SK-N-SH (cell line): ENCODE data around the gene HSPA1L. TPM values are rescaled to one million over a fixed set of nuclear protein-coding genes. Genes with fewer than 3 reads are reported as not detected.

ENCODE experiments used
- CTCF ChIA-PET: fragments of 300-600, 350-600 bp; formaldehyde crosslinking; extraction: SDS; loops from one replicate; lab custom pipeline; 2021; lab: Yijun Ruan, JAX
- POLR2A ChIA-PET: fragments of 350-600 bp; sonication (Branson Sonifier 250); formaldehyde crosslinking; extraction: SDS; loops from one replicate; lab custom pipeline; 2020; ENCODE audit warnings: antibody characterized with exemption, inconsistent platforms; lab: Yijun Ruan, JAX
- DNase-seq: peaks from one replicate; pipeline ENCODE4 v3.0.0; 2012
- H2AFZ ChIP-seq: fragments of 200-600 bp; sonication (generic); 2 replicates; pipeline ENCODE4 v1.8.1; 2016; ENCODE audit warnings: antibody characterized with exemption, mild to moderate bottlenecking, low read depth
- H3F3A ChIP-seq: fragments of 200-600 bp; sonication (generic); replicated peaks from 2 replicates; pipeline ENCODE3; 2016; ENCODE audit warnings: antibody characterized with exemption, mild to moderate bottlenecking; ENCODE audit not compliant: insufficient read depth
- H3K27ac ChIP-seq, 2 experiments: fragments of 200-500 bp in 1 of 2; fragments of 200-600 bp in 1 of 2; sonication (Bioruptor generic) in 1 of 2; sonication (generic), shearing (Covaris generic) in 1 of 2; 2 replicates each; pipeline versions ENCODE4 v1.5.1 to v1.6.1; 2014 to 2016; ENCODE audit warnings: low read depth in 2 of 2, inconsistent platforms in 1 of 2, low read length in 1 of 2, mild to moderate bottlenecking in 1 of 2, mixed read lengths in 1 of 2
- H3K27me3 ChIP-seq: fragments of 200-600 bp; sonication (generic), shearing (Covaris generic); 2 replicates; pipeline ENCODE4 v1.6.1; 2016; ENCODE audit warnings: mixed run types; ENCODE audit not compliant: insufficient read depth
- H3K36me3 ChIP-seq, 2 experiments: fragments of 200-500 bp in 1 of 2; fragments of 200-600 bp in 1 of 2; sonication (Bioruptor generic) in 1 of 2; sonication (generic) in 1 of 2; replicated peaks in 1 of 2; 2 replicates each; pipeline versions ENCODE3 to v1.5.1; 2014 to 2016; ENCODE audit warnings: low read length in 1 of 2, mild to moderate bottlenecking in 1 of 2; ENCODE audit not compliant: insufficient read depth in 2 of 2, control insufficient read depth in 1 of 2
- H3K4me1 ChIP-seq, 2 experiments: fragments of 200-500 bp in 1 of 2; fragments of 200-600 bp in 1 of 2; sonication (Bioruptor generic) in 1 of 2; sonication (generic), shearing (Covaris generic) in 1 of 2; 2 replicates each; pipeline versions ENCODE4 v1.5.1 to v1.6.1; 2014 to 2016; ENCODE audit warnings: low read depth in 1 of 2, low read length in 1 of 2, mixed run types in 1 of 2; ENCODE audit not compliant: insufficient read depth in 2 of 2, control insufficient read depth in 1 of 2
- H3K4me2 ChIP-seq: fragments of 200-600 bp; sonication (generic), shearing (Covaris generic); 2 replicates; pipeline ENCODE4 v1.6.1; 2017; ENCODE audit warnings: mixed run types
- H3K4me3 ChIP-seq, 2 experiments: fragments of 200-500 bp in 1 of 2; fragments of 200-600 bp in 1 of 2; sonication (Bioruptor generic) in 1 of 2; sonication (generic), shearing (Covaris generic) in 1 of 2; 2 replicates each; pipeline versions ENCODE4 v1.5.1 to v1.8.1; 2014 to 2016; ENCODE audit warnings: low read depth in 2 of 2, inconsistent platforms in 1 of 2, low read length in 1 of 2, mild to moderate bottlenecking in 1 of 2, mixed read lengths in 1 of 2, moderate library complexity in 1 of 2
- H3K79me2 ChIP-seq: fragments of 200-600 bp; sonication (generic); 2 replicates; pipeline ENCODE4 v1.8.1; 2017; ENCODE audit warnings: mild to moderate bottlenecking; ENCODE audit not compliant: insufficient read depth
- H3K9ac ChIP-seq: fragments of 200-600 bp; sonication (generic); 2 replicates; pipeline ENCODE4 v1.6.1; 2017; ENCODE audit warnings: mixed run types
- H3K9me2 ChIP-seq: fragments of 200-600 bp; sonication (generic); 2 replicates; pipeline ENCODE4 v1.6.1; 2017; ENCODE audit warnings: mixed run types
- H3K9me3 ChIP-seq: fragments of 200-600 bp; sonication (generic); 2 replicates; pipeline ENCODE4 v1.6.1; 2017; ENCODE audit warnings: mixed run types, mild to moderate bottlenecking, moderate library complexity
- H4K20me1 ChIP-seq: fragments of 200-600 bp; sonication (generic); 2 replicates; pipeline ENCODE4 v1.6.1; 2017; ENCODE audit warnings: mild to moderate bottlenecking, mixed run types; ENCODE audit not compliant: insufficient read depth
- CHD2 ChIP-seq: fragments of 150-350 bp; IDR thresholded peaks from 2 replicates; pipeline ENCODE4 v1.6.1; 2018; ENCODE audit warnings: low read length; ENCODE audit not compliant: partially characterized antibody
- CTCF ChIP-seq: fragments of 200-600 bp; sonication (generic); IDR thresholded peaks from 2 replicates; pipeline ENCODE4 v1.6.1; 2017; ENCODE audit warnings: antibody characterized with exemption, mild to moderate bottlenecking, moderate library complexity
- ELF1 ChIP-seq: IDR thresholded peaks from 2 replicates; pipeline ENCODE4 v1.4.0; 2012
- EZH2phosphoT487 ChIP-seq: fragments of 200-600 bp; sonication (generic); IDR thresholded peaks from 2 replicates; pipeline ENCODE4 v1.6.1; 2017; ENCODE audit warnings: low read depth, mixed run types, mild to moderate bottlenecking, antibody characterized with exemption, moderate library complexity, borderline replicate concordance
- FOSL2 ChIP-seq: IDR thresholded peaks from 2 replicates; pipeline ENCODE4 v1.4.0; 2012; ENCODE audit warnings: low read depth, mild to moderate bottlenecking, moderate library complexity, borderline replicate concordance
- FOXJ3 ChIP-seq: sonication (generic); formaldehyde crosslinking; IDR thresholded peaks from 2 replicates; pipeline ENCODE4 v1.5.1; 2020; ENCODE audit warnings: mild to moderate bottlenecking, missing genetic modification reagents
- GABPA ChIP-seq: IDR thresholded peaks from 2 replicates; pipeline ENCODE4 v1.4.0; 2012; ENCODE audit warnings: low read depth, mild to moderate bottlenecking
- GATA2 ChIP-seq: sonication (generic); formaldehyde crosslinking; IDR thresholded peaks from 2 replicates; pipeline ENCODE4 v1.5.0; 2020; ENCODE audit warnings: mild to moderate bottlenecking, missing genetic modification reagents
- MAX ChIP-seq: IDR thresholded peaks from 2 replicates; pipeline ENCODE4 v1.4.0; 2012; ENCODE audit warnings: low read depth
- MXI1 ChIP-seq: IDR thresholded peaks from 2 replicates; pipeline ENCODE4 v1.6.1; 2012; ENCODE audit warnings: mild to moderate bottlenecking, low read depth, low read length, improper control_type of control experiment
- NFIC ChIP-seq: IDR thresholded peaks from 2 replicates; pipeline ENCODE4 v1.4.0; 2012; ENCODE audit warnings: borderline replicate concordance
- PBX3 ChIP-seq: IDR thresholded peaks from 2 replicates; pipeline ENCODE4; 2012
- POLR2AphosphoS5 ChIP-seq: IDR thresholded peaks from 2 replicates; pipeline ENCODE4 v1.6.1; 2012; ENCODE audit warnings: low read depth, low read length
- RAD21 ChIP-seq: IDR thresholded peaks from 2 replicates; pipeline ENCODE4 v1.6.1; 2012; ENCODE audit warnings: mild to moderate bottlenecking, low read length
- REST ChIP-seq: IDR thresholded peaks from 2 replicates; pipeline ENCODE4 v1.6.1; 2012; ENCODE audit warnings: mild to moderate bottlenecking, low read depth, low read length, moderate library complexity
- RFX5 ChIP-seq: IDR thresholded peaks from 2 replicates; pipeline ENCODE4 v1.6.1; 2012; ENCODE audit warnings: mild to moderate bottlenecking, improper control_type of control experiment, low read length
- RXRA ChIP-seq: IDR thresholded peaks from 2 replicates; pipeline ENCODE4 v1.4.0; 2012; ENCODE audit warnings: low read depth, mild to moderate bottlenecking, borderline replicate concordance
- SIN3A ChIP-seq: IDR thresholded peaks from 2 replicates; pipeline ENCODE4 v1.6.1; 2012; ENCODE audit warnings: low read depth, mild to moderate bottlenecking, low read length, moderate library complexity, borderline replicate concordance
- SMC3 ChIP-seq: IDR thresholded peaks from 2 replicates; pipeline ENCODE4 v1.6.1; 2012; ENCODE audit warnings: low read depth, low read length, improper control_type of control experiment
- TAF1 ChIP-seq: IDR thresholded peaks from 2 replicates; pipeline ENCODE4 v1.6.1; 2012; ENCODE audit warnings: low read depth, mild to moderate bottlenecking, low read length, moderate library complexity, borderline replicate concordance
- TCF12 ChIP-seq: IDR thresholded peaks from 2 replicates; pipeline ENCODE4 v1.4.0; 2012
- USF2 ChIP-seq: fragments of 150-350 bp; IDR thresholded peaks from 2 replicates; pipeline ENCODE4 v1.6.1; 2017; ENCODE audit warnings: antibody characterized with exemption, low read length, low read depth, borderline replicate concordance
- YY1 ChIP-seq: IDR thresholded peaks from 2 replicates; pipeline ENCODE4 v1.4.0; 2012; ENCODE audit warnings: low read depth, mild to moderate bottlenecking
- ZBTB33 ChIP-seq: IDR thresholded peaks from 2 replicates; pipeline ENCODE4 v1.4.0; 2012; ENCODE audit warnings: low read depth, borderline replicate concordance
- WGBS: methylation state at CpG from one replicate; pipeline ENCODE4 v1.1.6; 2017; ENCODE audit warnings: low lambda C conversion rate; 5-methylcytosine and 5-hydroxymethylcytosine counted together
- polyA plus RNA-seq, 3 experiments: library from polyadenylated mRNA; depleted of rRNA; stranded (reverse); fragments of >200 nt; gene quantifications; 2 replicates each; pipeline ENCODE4 v1.2.3, GENCODE V29; 2012

The HSPA1L gene
- polyA plus RNA-seq, 1 of the 3 experiments (the other 2 are of a cell fraction), result 0.69 TPM

GRCh38 chr6:31794294-31794865, 20.7 kb downstream of the HSPA1L start:
- Histone ChIP-seq H3K27ac (peak overlapping the region; percentile 72 to 96; a peak in 3 of 4 replicates), H3K79me2 (peaks cover 38% of the 10 kb centered on the region), H3K9me3 (no peaks in the 10 kb centered on the region), H3K9ac (peak overlapping the region; percentile 84), H3K27me3 (no peaks in the 10 kb centered on the region), H3K36me3 (peaks cover 18 to 26% of the 10 kb centered on the region in 2 experiments), H4K20me1 (no peaks in the 10 kb centered on the region), H3K4me3 (peak overlapping the region; percentile 80 to 82), H3F3A (peaks cover 25% of the 10 kb centered on the region), H2AFZ (peak overlapping the region; percentile 45; the same call in 1 of the 2 replicates), H3K4me1 (peaks cover 3 to 12% of the 10 kb centered on the region in 2 experiments; a peak in 3 of 4 replicates), H3K4me2 (peak overlapping the region; percentile 99), H3K9me2 (no peaks in the 10 kb centered on the region)
- WGBS, result 3% methylated on average over 7 of the region's 7 CpGs
- ChIA-PET POLR2A (interaction anchor here (0.8 to 1.8 kb wide), 7 partner anchors 12 to 1177 kb away, joined by 3 to 24 read pairs (median 4); partner anchors contain the start of genes CLIC1, DDX39B, HSPA1A and HSPA1L), CTCF (interaction anchor here (0.8 to 3.0 kb wide), 10 partner anchors 9 to 248 kb away, joined by 3 to 37 read pairs (median 7); partner anchors contain the start of genes ATP6V1G2, DDAH2 and LSM2)
- DNase-seq, result no peak
- TF ChIP-seq ELF1 (no peak), SMC3 (no peak), CHD2 (no peak), FOSL2 (no peak), FOXJ3 (CRISPR knock-in tag) (no peak), ZBTB33 (no peak), NFIC (no peak), RAD21 (0 out of 2 replicates have a peak, but pooled peaks have one; percentile 7), RXRA (no peak), USF2 (no peak), TCF12 (no peak), RFX5 (no peak), GATA2 (CRISPR knock-in tag) (peak; percentile 12; the same call in 1 of the 2 replicates), MXI1 (peak; percentile 62; the same call in 1 of the 2 replicates), MAX (no peak), TAF1 (no peak), POLR2AphosphoS5 (no peak), GABPA (no peak), PBX3 (no peak), SIN3A (no peak), YY1 (no peak), CTCF (no peak), REST (no peak), EZH2phosphoT487 (no peak)
